K562 (cell line): ENCODE results near the gene TXN. TPM values are rescaled to one million over a fixed set of nuclear protein-coding genes. Genes with fewer than 3 reads are reported as not detected.

Experiments used
- ATAC-seq: fragments of 200-7000 bp; cut with Tn5 transposase; 3 replicates; pipeline ENCODE4 v1.9.1; 2020; ENCODE audit warnings: moderate library complexity
- BruUV-seq: library from RNA; stranded (reverse); fragments of 400-500 nt; replicated peaks from 2 replicates; lab custom pipeline; 2021; lab: Mats Ljungman, UMichigan
- CTCF ChIA-PET: fragments of 300-600 bp; formaldehyde crosslinking; extraction: SDS; loops from one replicate; lab custom pipeline; 2021; ENCODE audit warnings: low intra/inter-chr PET ratio; lab: Yijun Ruan, JAX
- POLR2A ChIA-PET: fragments of 300-600, 350-650 bp; sonication (Branson Sonifier 250); formaldehyde crosslinking; extraction: SDS; loops from one replicate; lab custom pipeline; 2021; ENCODE audit warnings: antibody characterized with exemption, inconsistent platforms; lab: Yijun Ruan, JAX
- DNase-seq, 4 experiments: peaks; one replicate each; pipeline versions ENCODE4 v3.0.0 to v3.0.0-alpha.2; 2011 to 2018; ENCODE audit warnings: low spot score in 3 of 4, mixed read lengths in 3 of 4; ENCODE audit errors: extremely low read depth in 1 of 4
- FAIRE-seq: peaks from 2 replicates; lab custom pipeline; 2011; peaks lifted over from hg19 to GRCh38; lab: Jason Lieb, UNC
- H2AFZ ChIP-seq: 2 replicates; pipeline ENCODE4 v1.6.0; 2011; ENCODE audit warnings: low read depth, low read length, control low read depth, inconsistent platforms
- H3K27ac ChIP-seq: fragments of 200-600 bp; 3 replicates; pipeline ENCODE4 v1.8.0; 2011; ENCODE audit warnings: low read depth, mild to moderate bottlenecking, control low read depth, inconsistent platforms, low read length, moderate library complexity, mixed read lengths; ENCODE audit errors: extremely low read depth
- H3K27me3 ChIP-seq, 2 experiments: fragments of 300-600 bp in 1 of 2; 2 replicates in 1 of 2; 3 replicates in 1 of 2; pipeline versions ENCODE4 v1.6.0 to v1.8.0; 2011; ENCODE audit warnings: inconsistent platforms in 2 of 2, low read length in 2 of 2, mild to moderate bottlenecking in 1 of 2, mixed read lengths in 1 of 2, moderate library complexity in 1 of 2; ENCODE audit not compliant: control insufficient read depth in 2 of 2, insufficient read depth in 2 of 2
- H3K36me3 ChIP-seq: fragments of 300-600 bp; 3 replicates; pipeline ENCODE4 v1.8.0; 2011; ENCODE audit warnings: mild to moderate bottlenecking, low read length, inconsistent platforms; ENCODE audit not compliant: control insufficient read depth, insufficient read depth
- H3K4me1 ChIP-seq, 2 experiments: fragments of 200-600 bp in 1 of 2; replicated peaks in 1 of 2; 2 replicates in 1 of 2; 3 replicates in 1 of 2; pipeline versions ENCODE4 v1.5.1 to v1.8.0; 2011; ENCODE audit warnings: inconsistent platforms in 2 of 2, low read length in 2 of 2, mild to moderate bottlenecking in 1 of 2, mixed read lengths in 1 of 2, moderate library complexity in 1 of 2; ENCODE audit not compliant: control insufficient read depth in 2 of 2, insufficient read depth in 2 of 2
- H3K4me2 ChIP-seq: 2 replicates; pipeline ENCODE4 v1.6.1; 2011; ENCODE audit warnings: low read length, control low read depth, inconsistent platforms, mixed read lengths; ENCODE audit not compliant: insufficient read depth
- H3K4me3 ChIP-seq: fragments of 200-600 bp; sonication (generic), shearing (Covaris generic); 2 replicates; pipeline ENCODE4 v1.5.1; 2016; ENCODE audit warnings: control low read depth, inconsistent platforms
- H3K79me2 ChIP-seq: fragments of 200-600 bp; 3 replicates; pipeline ENCODE4 v1.8.0; 2011; ENCODE audit warnings: low read length, inconsistent platforms; ENCODE audit not compliant: control insufficient read depth, insufficient read depth
- H3K9ac ChIP-seq, 2 experiments: 2 replicates each; pipeline versions ENCODE4 v1.6.0 to v1.6.1; 2011; ENCODE audit warnings: low read depth in 2 of 2, low read length in 2 of 2, control low read depth in 1 of 2, inconsistent platforms in 1 of 2, mild to moderate bottlenecking in 1 of 2, mixed read lengths in 1 of 2; ENCODE audit not compliant: insufficient read depth in 1 of 2
- H3K9me1 ChIP-seq: one replicate; pipeline ENCODE4 v1.6.0; 2011; ENCODE audit warnings: inconsistent platforms, mild to moderate bottlenecking, low read length, moderate library complexity; ENCODE audit not compliant: control insufficient read depth, insufficient read depth
- H3K9me3 ChIP-seq: replicated peaks from 2 replicates; pipeline ENCODE4 v1.5.1; 2011; ENCODE audit warnings: low read depth, low read length, inconsistent platforms; ENCODE audit not compliant: control insufficient read depth, insufficient read depth
- H4K20me1 ChIP-seq: replicated peaks from 2 replicates; pipeline ENCODE4 v1.6.1; 2011; ENCODE audit warnings: low read length, inconsistent platforms, mixed read lengths; ENCODE audit not compliant: control insufficient read depth, insufficient read depth
- BMI1 ChIP-seq: fragments of 150-350 bp; IDR thresholded peaks from 2 replicates; pipeline ENCODE4 v1.6.1; 2014; ENCODE audit warnings: low read length
- CBFA2T2 ChIP-seq: fragments of 450-650 bp; conservative IDR thresholded peaks from 2 replicates; pipeline ENCODE4 v1.6.1; 2017; ENCODE audit warnings: mild to moderate bottlenecking
- PCBP1 ChIP-seq: fragments of 200-400 bp; formaldehyde crosslinking; IDR thresholded peaks from 2 replicates; pipeline ENCODE4 v1.6.1; 2018; ENCODE audit warnings: mild to moderate bottlenecking, low read depth, low read length; ENCODE audit not compliant: poor library complexity, severe bottlenecking
- SIN3A ChIP-seq, 2 experiments: fragments of 150-350 bp in 1 of 2; IDR thresholded peaks; 2 replicates each; pipeline ENCODE4 v1.6.1; 2011 to 2016; ENCODE audit warnings: borderline replicate concordance in 2 of 2, low read depth in 2 of 2, low read length in 2 of 2, mild to moderate bottlenecking in 2 of 2, moderate library complexity in 2 of 2; ENCODE audit not compliant: control insufficient read depth in 1 of 2
- THRAP3 ChIP-seq: fragments of 450-650 bp; IDR thresholded peaks from 2 replicates; pipeline ENCODE4 v1.6.1; 2016; ENCODE audit warnings: mild to moderate bottlenecking, inconsistent platforms, borderline replicate concordance
- ZBED1 ChIP-seq: IDR thresholded peaks from 2 replicates; pipeline ENCODE4 v1.6.1; 2014
- ZNF23 ChIP-seq: fragments of 250-450 bp; sonication (Bioruptor Pico); IDR thresholded peaks from 2 replicates; pipeline ENCODE4 v1.4.0; 2020; ENCODE audit warnings: mild to moderate bottlenecking
- ZNF583 ChIP-seq: fragments of 250-450 bp; sonication (Bioruptor Pico); IDR thresholded peaks from 2 replicates; pipeline ENCODE4 v1.4.0; 2020
- ZNF75A ChIP-seq: fragments of 450-650 bp; formaldehyde crosslinking; IDR thresholded peaks from 2 replicates; pipeline ENCODE4 v1.4.0; 2020; ENCODE audit warnings: mild to moderate bottlenecking
- WGBS: fragments of 100-300 bp; shearing (Covaris generic); methylation state at CpG from one replicate; pipeline ENCODE4 v1.1.6; 2016; ENCODE audit warnings: low coverage, mixed read lengths; ENCODE audit not compliant: insufficient coverage; ENCODE audit errors: missing lambda C conversion rate; 5-methylcytosine and 5-hydroxymethylcytosine counted together
- in situ Hi-C: fragments of 300-500 bp; cut with MboI; formaldehyde crosslinking; loops from 4 replicates; pipeline ENCODE4 v1.15.0; 2018; ENCODE audit warnings: inconsistent platforms, mixed read lengths
- intact Hi-C: fragments of 100-400 bp; cut with micrococcal nuclease; formaldehyde crosslinking; loops from 2 replicates; pipeline ENCODE4 v1.14.2; 2022
- polyA plus RNA-seq, 8 experiments: library from polyadenylated mRNA; depleted of rRNA in 4 of 8; stranded (reverse) in 5 of 8; unstranded in 3 of 8; fragments of >200 nt; fragmentation: Nextera tagmentation in 2 of 8; fragmentation: Illumina TruSeq in 1 of 8; extraction: Ambion mirVana in 2 of 8; extraction: Trizol in 1 of 8; gene quantifications; 2 replicates each; pipeline versions ENCODE4 v1.2.1 to v1.2.3, GENCODE V29; 2011 to 2014; ENCODE audit warnings: inconsistent platforms in 1 of 8, missing spikeins in 1 of 8
- total RNA-seq, 7 experiments: library from RNA; depleted of rRNA in 6 of 7; stranded (reverse); fragments of >200 nt in 6 of 7; fragmentation: Illumina TruSeq in 2 of 7; extraction: Trizol in 2 of 7; gene quantifications; 2 replicates each; pipeline versions ENCODE4 v1.2.1 to v1.2.3, GENCODE V29; 2011 to 2021; ENCODE audit warnings: low replicate concordance in 1 of 7
- TF ChIP-seq, protein P1 (sequence below): fragments of 450-650 bp; IDR thresholded peaks from 2 replicates; pipeline ENCODE4 v1.6.1; 2016; ENCODE audit warnings: low read depth, mild to moderate bottlenecking, moderate library complexity

The TXN gene
- total and polyA plus RNA-seq, 9 of the 15 experiments (the other 6 are each of a cell fraction or from before 2014, with no cell fraction given): 272 to 1,596 (median 514) TPM

DNA sequence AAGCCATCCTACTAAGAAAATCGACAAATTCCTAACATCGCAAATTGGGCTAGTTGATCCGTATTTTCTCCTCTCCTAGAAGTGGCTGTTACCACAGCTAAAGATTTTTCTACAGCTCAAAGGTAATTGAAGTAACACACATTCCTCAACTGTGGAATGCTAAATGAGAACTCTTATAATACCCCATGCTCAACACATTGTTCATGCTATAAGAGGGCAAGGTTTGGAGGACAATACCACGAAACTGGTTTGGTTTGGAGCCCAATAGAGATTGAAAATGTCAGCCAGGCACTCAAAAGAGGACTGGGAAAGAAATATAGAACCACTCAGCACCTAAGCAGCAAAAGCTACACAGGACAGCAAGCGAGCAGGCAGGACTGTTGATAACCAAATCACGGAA is 10.1 kb downstream of the TXN start:
- H4K20me1 ChIP-seq: peaks cover 21% of the 10 kb centered on the region

DNA sequence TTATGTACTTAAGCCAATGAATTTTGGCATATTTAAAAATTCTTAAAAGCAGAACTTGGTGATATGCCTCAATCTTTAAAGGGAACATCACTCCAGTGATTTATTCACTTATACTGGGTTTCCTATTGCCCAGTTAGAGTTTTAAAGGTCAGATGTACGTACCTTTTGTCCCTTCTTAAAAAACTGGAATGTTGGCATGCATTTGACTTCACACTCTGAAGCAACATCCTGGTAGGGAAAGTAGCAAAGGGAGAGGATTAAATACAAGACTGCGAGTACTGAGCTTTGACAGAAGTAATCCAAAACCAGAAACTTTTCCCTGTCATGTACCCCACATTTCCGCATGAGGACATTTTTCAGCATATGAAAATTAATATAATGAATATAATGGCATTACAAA is 11.7 kb downstream of the TXN start:
- in situ Hi-C loops: no loop called here
- H3K79me2 ChIP-seq: peaks cover 26% of the 10 kb centered on the region
- H3K27me3 ChIP-seq: no peaks in the 10 kb centered on the region
- H4K20me1 ChIP-seq: peaks cover 12% of the 10 kb centered on the region
- no peak for FAIRE-seq
- no peak for DNase-seq
- POLR2A ChIA-PET: no interaction called here
- no peak overlapping the region for H2AFZ ChIP-seq
- CTCF ChIA-PET: no interaction called here
- no peak overlapping the region for H3K4me2 ChIP-seq
- no peaks in the 10 kb centered on the region for H3K4me1 ChIP-seq
- intact Hi-C loops: no loop called here
- WGBS: 88% methylated on average over 3 of the region's 3 CpGs
- H3K27ac ChIP-seq: no peak overlapping the region
- no peak overlapping the region for H3K9ac ChIP-seq
- ATAC-seq: no peak
- no peak overlapping the region for H3K4me3 ChIP-seq
- BruUV-seq: TSS peak; percentile 3
- peaks cover 4% of the 10 kb centered on the region for H3K9me1 ChIP-seq
- no peaks in the 10 kb centered on the region for H3K9me3 ChIP-seq
- peaks cover 62% of the 10 kb centered on the region for H3K36me3 ChIP-seq
- TF ChIP-seq, protein P1, sequence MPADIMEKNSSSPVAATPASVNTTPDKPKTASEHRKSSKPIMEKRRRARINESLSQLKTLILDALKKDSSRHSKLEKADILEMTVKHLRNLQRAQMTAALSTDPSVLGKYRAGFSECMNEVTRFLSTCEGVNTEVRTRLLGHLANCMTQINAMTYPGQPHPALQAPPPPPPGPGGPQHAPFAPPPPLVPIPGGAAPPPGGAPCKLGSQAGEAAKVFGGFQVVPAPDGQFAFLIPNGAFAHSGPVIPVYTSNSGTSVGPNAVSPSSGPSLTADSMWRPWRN: no peak

More for the DNA sequence above, 10.1 kb downstream of the TXN start:
- in situ Hi-C loops (no loop called here), intact Hi-C loops (no loop called here)
- H3K36me3 ChIP-seq: peaks cover 78% of the 10 kb centered on the region
- CTCF ChIA-PET: no interaction called here
- H3K27me3 ChIP-seq: no peaks in the 10 kb centered on the region
- POLR2A ChIA-PET: no interaction called here
- BruUV-seq: no TSS peak
- ATAC-seq: no peak
- no peak for DNase-seq
- FAIRE-seq: no peak
- H3K4me2 ChIP-seq: no peak overlapping the region
- H3K9ac ChIP-seq: no peak overlapping the region
- H3K9me1 ChIP-seq: peaks cover 5% of the 10 kb centered on the region
- no peak overlapping the region for H3K27ac ChIP-seq
- 95% methylated on average over 6 of the region's 6 CpGs for WGBS
- no peak for TF ChIP-seq ZNF23
- no peak for TF ChIP-seq BMI1
- no peak for TF ChIP-seq ZBED1
- no peak for TF ChIP-seq CBFA2T2
- no peak for TF ChIP-seq PCBP1
- TF ChIP-seq SIN3A (IDR thresholded peaks at IDR 0.05; ENCODE audit: borderline replicate concordance in 2 of 2, control insufficient read depth in 1 of 2, low read depth in 2 of 2, low read length in 2 of 2): no peak
- TF ChIP-seq ZNF75A (CRISPR knock-in tag): no peak
- no peak for TF ChIP-seq THRAP3
- TF ChIP-seq ZNF583: no peak
- no peaks in the 10 kb centered on the region for H3K9me3 ChIP-seq
- H3K4me1 ChIP-seq: no peaks in the 10 kb centered on the region
- H3K4me3 ChIP-seq: no peak overlapping the region
- H2AFZ ChIP-seq: no peak overlapping the region
- H3K79me2 ChIP-seq: peaks cover 41% of the 10 kb centered on the region
